GM18951 (cell line): ENCODE measurements around the gene PCK1.

ENCODE experiments used
- POLR2A ChIP-seq: IDR thresholded peaks from 4 replicates; pipeline ENCODE4 v1.6.1; 2011; ENCODE audit warnings: mild to moderate bottlenecking; ENCODE audit not compliant: insufficient read length, insufficient read depth; ENCODE audit errors: extremely low read depth
- in situ Hi-C: fragments of 300-500 bp; cut with MboI; formaldehyde crosslinking; loops from one replicate; pipeline ENCODE4 v1.12.0; 2022; ENCODE audit warnings: low sequenced_read_pairs, mixed read lengths, inconsistent platforms; ENCODE audit not compliant: unreplicated experiment

PCK1 gene

DNA sequence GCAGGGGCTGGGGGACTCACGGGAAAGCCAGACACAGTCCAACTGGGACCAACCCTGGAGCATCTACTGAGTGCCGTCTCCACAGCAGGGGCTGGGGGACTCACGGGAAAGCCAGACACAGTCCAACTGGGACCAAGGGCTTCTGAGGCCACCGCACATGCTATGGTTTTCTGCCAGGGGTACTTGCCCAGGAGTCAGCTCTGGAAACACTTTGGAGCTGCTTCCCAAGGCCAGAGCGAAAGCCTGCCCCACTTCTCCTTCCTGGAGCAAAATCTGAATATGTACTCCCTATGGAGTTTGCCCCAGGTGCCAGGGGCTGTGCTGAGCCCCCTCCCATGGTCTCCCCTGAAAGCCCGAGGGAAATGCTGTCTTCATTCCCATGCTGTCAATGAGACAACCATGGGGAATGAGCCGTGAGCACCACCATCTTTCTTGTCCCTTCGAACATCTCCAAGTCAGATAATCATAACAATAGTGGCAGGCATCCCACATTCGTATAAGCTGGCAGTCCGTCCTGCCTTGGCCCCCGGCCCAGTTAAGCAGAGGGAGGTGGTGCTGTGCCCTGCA lies 18.5 kb downstream of the PCK1 start:
- in situ Hi-C loops = no loop called here
- TF ChIP-seq POLR2A = no peak

DNA sequence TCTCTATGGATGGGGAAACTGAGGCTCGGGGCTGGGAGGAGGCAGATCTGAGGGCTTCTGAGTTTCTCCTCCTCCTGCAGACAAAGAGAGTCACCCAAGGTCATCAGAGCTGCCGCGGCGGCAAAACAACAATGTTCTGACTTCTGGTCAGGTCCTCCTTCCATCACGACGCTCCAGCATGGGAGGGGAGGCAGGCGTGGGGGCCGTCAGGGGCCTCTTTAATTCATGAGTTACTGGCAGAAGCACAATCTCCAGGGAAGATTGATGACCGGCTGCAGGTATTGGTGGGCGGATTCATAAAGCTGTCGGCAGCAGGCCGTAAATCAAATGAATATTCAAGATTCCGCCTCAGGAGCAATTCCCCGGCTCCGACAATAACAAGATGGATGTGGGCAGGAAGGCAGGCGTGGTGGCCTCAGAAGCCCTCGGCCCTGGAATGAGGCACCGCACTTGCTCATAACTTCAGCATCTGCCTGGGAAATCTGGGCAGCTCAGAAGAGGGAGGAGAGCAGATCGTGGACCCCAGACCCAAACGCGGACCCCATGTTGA lies 19.1 kb downstream of the PCK1 start:
- TF ChIP-seq POLR2A = no peak
- in situ Hi-C loops = no loop called here

DNA sequence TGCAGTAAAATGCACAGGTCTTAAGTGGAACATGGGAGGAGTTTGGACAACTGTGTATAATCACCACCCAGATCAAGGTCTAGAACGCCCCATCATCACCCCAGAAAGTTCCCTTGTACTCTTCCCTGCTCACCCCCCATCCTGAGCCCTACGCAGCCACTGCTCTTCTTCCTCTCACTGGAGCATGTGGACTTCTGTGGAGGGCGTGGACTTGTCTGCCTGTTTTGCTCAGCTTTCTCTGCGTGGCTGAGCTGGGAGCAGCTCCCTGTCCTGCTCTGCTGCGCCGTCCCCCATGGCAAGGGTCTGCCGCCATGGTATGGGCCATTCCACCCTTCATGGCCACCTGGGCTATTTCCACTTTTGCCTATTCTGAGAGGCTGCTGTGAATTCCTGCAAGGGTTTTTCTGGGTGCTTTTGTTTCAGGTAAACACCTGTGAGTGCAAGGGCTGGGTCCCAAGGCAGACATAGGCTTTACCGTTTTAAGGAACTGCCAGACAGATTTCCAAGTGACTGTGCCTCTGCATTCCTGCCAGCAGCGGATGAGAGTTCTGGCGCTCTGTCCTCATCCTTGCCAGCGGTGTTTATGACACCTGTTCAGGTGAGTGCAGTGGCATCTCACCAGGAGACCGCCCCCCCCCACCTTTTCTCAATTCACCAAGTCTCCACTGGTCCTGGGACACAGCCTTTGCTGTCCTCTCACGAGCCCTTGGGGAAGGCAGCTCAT lies 19.7 kb downstream of the PCK1 start:
- TF ChIP-seq POLR2A = no peak
- in situ Hi-C loops = no loop called here

DNA sequence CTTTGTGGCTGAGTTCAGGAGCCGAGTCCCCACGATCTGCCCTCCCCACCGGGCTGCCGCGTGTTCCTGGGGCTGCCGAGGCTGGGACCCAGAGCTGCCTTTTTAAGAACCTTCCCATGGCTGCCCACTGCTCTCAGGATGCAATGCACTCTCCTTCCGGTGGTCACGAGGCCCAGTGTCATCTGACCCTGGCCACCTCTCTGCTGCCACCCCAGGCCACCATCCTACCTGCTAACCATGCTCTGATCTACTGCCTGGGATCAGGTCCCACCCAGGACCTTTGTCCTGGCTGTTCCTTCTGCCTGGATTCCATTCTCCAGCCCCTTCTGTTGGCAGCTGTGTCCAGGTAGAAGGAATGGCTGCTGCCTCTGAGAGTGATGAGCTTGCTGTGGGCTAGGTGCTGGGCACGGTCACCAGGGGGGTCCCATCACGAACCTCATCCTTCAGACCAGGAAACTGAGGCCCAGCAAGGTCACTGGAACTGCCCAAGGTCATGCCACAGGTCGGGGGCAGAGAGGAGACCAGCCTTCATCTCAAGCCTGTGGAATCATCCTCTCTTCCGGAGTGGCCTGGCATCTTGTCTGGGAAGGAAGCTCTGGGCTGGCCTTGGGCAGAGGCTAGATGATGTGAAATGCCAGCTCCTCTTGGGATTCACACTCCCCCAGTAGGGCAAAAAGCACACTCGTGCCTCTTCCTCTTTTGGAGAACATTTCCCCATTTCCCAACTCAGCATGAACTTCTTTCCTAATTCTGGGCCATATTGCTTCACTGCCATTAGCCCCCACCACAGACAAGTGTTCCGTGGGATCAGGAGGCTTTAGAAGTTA lies 20.5 kb downstream of the PCK1 start:
- no peak for TF ChIP-seq POLR2A
- in situ Hi-C loops = no loop called here

DNA sequence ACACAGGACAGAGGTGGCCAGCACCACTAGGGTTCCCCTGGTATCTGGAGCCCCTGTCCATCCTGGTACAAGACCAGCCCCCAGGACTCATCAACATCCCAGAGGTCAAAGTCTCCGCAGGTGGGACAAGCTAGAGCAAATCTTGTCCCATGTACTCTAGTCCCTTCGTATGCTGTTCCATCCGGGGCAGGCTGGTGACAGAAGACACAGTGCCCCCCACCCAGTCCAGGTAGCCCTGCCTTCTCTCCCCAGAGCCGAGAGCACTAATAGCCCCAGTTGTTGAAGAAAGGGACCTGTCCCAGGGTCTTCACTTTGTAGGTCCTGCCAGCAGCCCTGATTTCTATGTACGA lies 21.1 kb downstream of the PCK1 start:
- no peak for TF ChIP-seq POLR2A
- in situ Hi-C loops = no loop called here

DNA sequence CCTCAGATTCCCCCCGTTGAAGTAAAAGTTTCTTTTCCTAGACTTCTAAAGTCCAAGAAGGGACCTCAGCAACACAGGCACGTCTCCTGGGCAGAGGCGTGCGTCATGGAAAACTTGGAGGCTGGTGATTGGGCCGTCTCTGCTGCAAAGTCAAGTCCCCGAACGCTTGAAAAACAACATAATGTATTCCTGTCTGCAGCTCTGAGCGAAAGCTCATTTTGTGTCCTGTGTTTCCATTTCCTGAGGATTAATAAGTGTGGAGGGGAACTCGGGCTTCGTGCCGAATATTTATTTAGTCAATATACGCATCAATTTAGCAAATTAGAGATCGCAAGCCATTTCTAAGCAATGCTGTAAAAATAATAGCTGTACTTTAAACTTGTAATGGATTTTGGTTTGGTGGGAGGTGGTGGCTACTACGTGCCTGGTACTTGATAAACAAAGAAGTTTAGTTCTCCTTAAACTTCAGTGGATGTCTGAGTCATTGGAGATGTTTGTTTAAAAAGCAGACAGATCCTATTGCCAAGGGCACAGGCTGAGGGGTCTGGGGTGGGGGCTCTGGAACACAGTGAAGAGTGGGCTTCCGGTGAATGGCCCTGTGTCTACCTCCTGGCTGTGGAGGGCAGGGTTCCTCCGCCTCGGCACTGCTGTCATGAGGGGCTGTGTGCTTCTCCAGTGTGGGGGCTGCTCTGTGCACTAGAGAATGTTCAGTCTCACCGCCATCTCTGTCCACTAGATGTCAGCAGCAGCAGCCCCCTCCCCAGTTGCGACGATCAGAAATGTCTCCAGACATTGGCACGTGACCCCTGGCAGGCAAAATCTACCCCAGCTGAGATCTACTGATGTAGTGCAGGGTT lies 21.8 kb downstream of the PCK1 start:
- in situ Hi-C loops = no loop called here
- no peak for TF ChIP-seq POLR2A

DNA sequence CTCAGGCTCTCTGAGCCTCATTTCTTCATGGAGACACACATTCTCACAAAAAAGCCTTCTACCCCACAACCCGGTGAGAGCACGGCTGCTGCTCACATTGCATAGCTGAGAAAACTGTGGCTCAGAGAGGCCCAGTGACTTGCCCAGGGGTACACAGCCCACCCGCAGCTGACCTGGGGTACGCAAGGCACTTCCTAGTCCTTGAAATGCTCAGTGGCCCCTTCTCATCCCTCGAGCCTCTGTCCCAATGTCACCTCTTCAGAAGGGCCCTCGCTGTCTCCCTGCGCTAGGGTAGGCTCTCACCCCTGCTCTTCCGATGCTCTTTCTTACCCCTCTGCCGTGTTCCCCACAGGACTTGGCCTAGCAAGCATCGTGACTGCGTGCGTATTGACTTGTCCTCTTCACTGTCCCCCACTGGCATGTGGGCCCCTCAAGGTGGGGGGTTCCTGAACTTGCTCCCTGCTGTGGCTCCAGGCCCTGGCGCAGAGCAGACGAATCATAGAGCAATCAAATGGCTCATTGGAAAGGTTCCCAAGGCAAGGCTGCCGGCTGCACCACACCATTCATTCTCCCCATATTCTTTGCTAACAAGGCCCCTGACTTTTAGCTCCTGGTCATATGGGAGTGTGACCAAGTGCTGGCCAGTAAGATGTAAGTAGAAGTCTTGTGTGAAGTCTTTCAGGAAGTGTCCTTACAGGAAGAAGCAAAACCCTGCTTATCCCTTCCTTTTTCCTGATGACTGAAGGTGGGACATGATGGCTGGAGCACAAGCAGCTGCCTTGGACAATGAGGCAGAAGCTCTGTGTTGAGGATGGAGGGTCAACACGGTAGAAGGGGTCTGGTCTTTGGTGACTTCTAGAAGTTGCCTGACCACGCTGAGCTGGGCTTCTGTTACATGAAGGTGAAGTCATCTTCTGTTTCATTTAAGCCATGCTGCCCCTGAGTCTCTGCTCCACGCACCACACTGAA lies 22.7 kb downstream of the PCK1 start:
- in situ Hi-C loops = no loop called here
- TF ChIP-seq POLR2A = no peak

DNA sequence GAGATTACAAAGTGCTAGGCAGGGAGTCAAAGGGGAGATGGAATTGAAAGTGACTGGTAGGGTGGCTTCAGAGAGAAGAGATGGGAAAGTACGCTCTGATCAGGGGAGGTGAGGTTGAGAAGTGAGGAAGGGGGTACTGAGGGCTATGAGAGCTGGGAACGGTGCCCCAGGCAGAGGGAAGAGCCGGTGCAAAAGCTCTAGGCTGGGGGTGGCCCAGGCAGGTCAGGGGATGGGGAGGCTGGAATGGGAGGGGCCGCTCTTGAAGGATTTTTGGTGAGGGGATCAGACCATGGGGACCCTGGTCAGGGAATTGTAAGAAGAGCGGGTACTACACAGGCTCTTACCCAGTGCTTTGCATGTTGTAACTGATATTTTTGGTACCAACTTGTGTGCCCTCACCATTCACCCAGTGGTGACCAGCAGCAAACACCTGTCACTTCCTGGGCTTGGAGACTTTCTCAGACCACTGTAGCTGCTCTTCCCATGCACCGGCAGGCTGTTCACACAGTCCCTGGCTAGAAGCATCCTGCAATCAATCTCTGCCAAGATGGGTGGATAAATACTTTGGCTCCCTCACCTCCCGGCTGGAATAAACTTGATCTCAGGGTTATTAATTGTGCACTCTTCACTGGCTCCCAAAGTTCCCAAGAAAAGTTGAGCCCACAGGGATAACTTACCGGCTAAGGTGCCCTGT lies 24.0 kb downstream of the PCK1 start:
- TF ChIP-seq POLR2A = no peak
- in situ Hi-C loops = no loop called here

DNA sequence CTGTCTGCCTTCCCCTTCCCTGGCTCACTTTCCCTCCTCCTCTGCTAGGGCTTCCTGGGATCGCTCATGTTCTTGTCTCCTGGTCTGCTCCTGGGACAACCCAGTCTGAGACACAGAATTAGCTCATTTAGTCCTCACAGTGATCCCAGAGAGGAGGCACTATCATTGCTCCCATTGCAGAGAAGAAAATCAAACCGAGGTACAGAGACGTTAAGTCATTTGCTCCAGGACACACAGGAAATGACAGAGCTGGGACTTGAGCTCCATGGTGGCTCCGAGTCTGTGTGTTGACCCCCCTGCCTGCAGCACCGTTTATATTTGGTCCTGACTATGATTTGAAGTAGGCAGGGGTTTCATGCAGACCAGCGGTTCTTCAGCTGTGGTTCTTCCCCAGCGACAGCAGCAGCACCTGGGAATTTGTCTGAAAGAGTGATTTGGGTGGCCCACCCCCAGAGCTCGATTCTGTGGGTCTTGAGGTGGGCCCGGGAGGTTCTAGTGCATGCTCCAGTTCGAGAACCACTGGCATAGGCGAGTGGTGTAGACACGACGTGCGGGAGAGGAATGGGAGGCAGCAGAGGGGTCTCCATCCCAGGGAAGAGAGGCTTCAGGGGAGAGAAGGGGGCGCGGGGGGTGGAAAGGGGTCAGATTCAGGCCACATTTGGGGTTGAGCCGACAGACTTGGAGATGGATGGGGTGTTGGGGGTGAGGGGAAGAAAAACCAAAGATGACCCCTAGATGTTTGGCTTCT lies 24.7 kb downstream of the PCK1 start:
- in situ Hi-C loops = no loop called here
- no peak for TF ChIP-seq POLR2A

DNA sequence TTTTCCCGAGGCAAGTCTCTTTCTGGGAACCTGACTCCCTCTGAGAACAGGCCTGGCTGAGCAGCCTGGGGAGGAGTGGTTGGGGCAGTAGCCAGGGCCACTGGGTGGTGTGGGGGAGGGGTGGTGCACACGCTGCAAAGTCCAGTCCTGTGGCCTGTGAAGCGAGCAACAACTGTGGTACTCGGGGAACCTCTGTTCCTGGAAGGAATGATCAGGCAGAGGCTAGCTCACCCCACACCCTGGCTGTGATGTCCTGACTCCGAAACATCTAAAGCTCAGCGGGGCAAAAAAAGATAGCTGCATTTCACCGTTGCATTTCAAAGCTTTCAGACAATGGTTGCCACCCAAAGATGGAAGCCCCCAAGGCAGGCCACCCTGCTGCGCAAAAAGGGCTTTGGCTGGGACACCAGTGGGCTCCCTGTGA lies 25.5 kb downstream of the PCK1 start:
- no peak for TF ChIP-seq POLR2A
- in situ Hi-C loops = no loop called here

DNA sequence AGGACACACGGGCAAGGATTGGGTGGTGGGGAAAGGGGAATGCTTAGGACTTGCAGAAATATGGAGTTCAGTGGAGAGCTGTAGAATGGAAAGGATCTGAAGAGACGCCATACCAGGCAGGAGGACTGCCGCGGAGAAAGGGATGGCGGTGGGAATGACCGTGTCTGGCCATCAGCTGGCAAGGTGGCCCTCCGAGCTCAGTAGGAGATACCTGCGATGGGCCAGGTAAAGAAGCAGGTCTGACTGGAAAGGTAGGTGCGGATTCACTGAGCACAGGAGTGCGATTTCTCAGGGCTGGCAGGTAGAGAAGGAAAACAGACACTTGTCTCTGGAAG lies 26.0 kb downstream of the PCK1 start:
- TF ChIP-seq POLR2A = no peak
- in situ Hi-C loops = no loop called here
